D721Med (cell line): ENCODE measurements around the gene PDZRN4.
"Not testable (repeated sequence)": the region's sequence is repeated elsewhere in the genome, so short reads cannot be mapped to it uniquely, and the experiment has no call there.

ENCODE experiments used
- DNase-seq: peaks from one replicate; pipeline ENCODE4 v3.0.0; 2011; ENCODE audit warnings: low spot score; ENCODE audit not compliant: insufficient read length
- FAIRE-seq: peaks from 2 replicates; lab custom pipeline; 2011; peaks lifted over from hg19 to GRCh38; lab: Jason Lieb, UNC
- CTCF ChIP-seq: IDR thresholded peaks from 2 replicates; pipeline ENCODE4 v1.5.1; 2012; ENCODE audit warnings: mild to moderate bottlenecking, control low read depth; ENCODE audit not compliant: insufficient read depth; ENCODE audit errors: missing control alignments

Gene PDZRN4

GRCh38 chr12:41277946-41278267, 89.8 kb downstream of the PDZRN4 start:
- TF ChIP-seq CTCF = no peak
- no peak for DNase-seq
- FAIRE-seq = no peak

- DNase-seq, FAIRE-seq: not testable (repeated sequence)
Observed at GRCh38 chr12:41280341-41281095, 92.4 kb downstream of the PDZRN4 start.

- DNase-seq, FAIRE-seq: not testable (repeated sequence)
Observed at GRCh38 chr12:41285470-41285869, 97.3 kb downstream of the PDZRN4 start.

GRCh38 chr12:41286426-41286825, 98.3 kb downstream of the PDZRN4 start:
- no peak for TF ChIP-seq CTCF
- DNase-seq (no peak), FAIRE-seq (no peak)

GRCh38 chr12:41287500-41288141, 99.5 kb downstream of the PDZRN4 start:
- DNase-seq (no peak), FAIRE-seq (no peak)
- TF ChIP-seq CTCF = no peak

GRCh38 chr12:41288142-41288811, 100.2 kb downstream of the PDZRN4 start:
- FAIRE-seq (no peak), DNase-seq (no peak)
- TF ChIP-seq CTCF = no peak

- FAIRE-seq (no peak), DNase-seq (no peak)
- TF ChIP-seq CTCF = no peak
Observed at GRCh38 chr12:41289501-41289900, 101.4 kb downstream of the PDZRN4 start.

GRCh38 chr12:41293011-41293410, 104.9 kb downstream of the PDZRN4 start:
- FAIRE-seq (no peak), DNase-seq (no peak)
- no peak for TF ChIP-seq CTCF
